ENCODE measurements around the gene HNRNPA3. TPM values are rescaled to one million over a fixed set of nuclear protein-coding genes. Genes with fewer than 3 reads are reported as not detected.

Gene HNRNPA3
- total and polyA plus RNA-seq, 2 of the 13 experiments (the other 11 are each of a cell fraction or from before 2014, with no cell fraction given), result 73.3 to 97.7 TPM

GRCh38 chr2:177212106-177212890 lies at the start of gene HNRNPA3 (continued):
- no peak for TF ChIP-seq PLRG1 (conservative IDR thresholded peaks at IDR 0.05)
- TF ChIP-seq RARG (CRISPR knock-in tag; IDR thresholded peaks at IDR 0.05; ENCODE audit: low read depth), result no peak
- peak; percentile 19; the same call in 1 of the 2 replicates for TF ChIP-seq ZSCAN30 (CRISPR knock-in tag; IDR thresholded peaks at IDR 0.05)
- TF ChIP-seq, protein P1, sequence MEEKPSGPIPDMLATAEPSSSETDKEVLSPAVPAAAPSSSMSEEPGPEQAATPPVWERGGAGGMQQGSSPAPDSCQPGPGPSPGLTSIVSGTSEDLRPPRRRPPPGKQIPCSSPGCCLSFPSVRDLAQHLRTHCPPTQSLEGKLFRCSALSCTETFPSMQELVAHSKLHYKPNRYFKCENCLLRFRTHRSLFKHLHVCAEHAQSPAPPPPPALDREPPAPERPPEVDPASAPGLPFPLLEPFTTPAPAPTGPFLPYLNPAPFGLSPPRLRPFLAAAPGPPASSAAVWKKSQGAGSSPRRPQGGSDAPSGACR (CRISPR knock-in tag; IDR thresholded peaks at IDR 0.05), result 0 out of 2 replicates have a peak, but pooled peaks have one; percentile 26
- TF ChIP-seq ZNF672 (CRISPR knock-in tag; IDR thresholded peaks at IDR 0.05), result no peak; the same call in 1 of the 2 replicates
- TF ChIP-seq ZNF709 (CRISPR knock-in tag; IDR thresholded peaks at IDR 0.05), result peak; percentile 89; the same call in 1 of the 2 replicates
- TF ChIP-seq PAXIP1 (CRISPR knock-in tag; conservative IDR thresholded peaks at IDR 0.05), result peak; percentile 20; the same call in 1 of the 2 replicates
- peak; percentile 71 for TF ChIP-seq MED1 (CRISPR knock-in tag; IDR thresholded peaks at IDR 0.05)
- no peak; the same call in 1 of the 2 replicates for TF ChIP-seq SIX4 (CRISPR knock-in tag; IDR thresholded peaks at IDR 0.05)
- TF ChIP-seq SP4 (CRISPR knock-in tag; IDR thresholded peaks at IDR 0.05), result peak; percentile 91
- TF ChIP-seq, protein P2, sequence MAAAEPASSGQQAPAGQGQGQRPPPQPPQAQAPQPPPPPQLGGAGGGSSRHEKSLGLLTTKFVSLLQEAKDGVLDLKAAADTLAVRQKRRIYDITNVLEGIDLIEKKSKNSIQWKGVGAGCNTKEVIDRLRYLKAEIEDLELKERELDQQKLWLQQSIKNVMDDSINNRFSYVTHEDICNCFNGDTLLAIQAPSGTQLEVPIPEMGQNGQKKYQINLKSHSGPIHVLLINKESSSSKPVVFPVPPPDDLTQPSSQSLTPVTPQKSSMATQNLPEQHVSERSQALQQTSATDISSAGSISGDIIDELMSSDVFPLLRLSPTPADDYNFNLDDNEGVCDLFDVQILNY (CRISPR knock-in tag; conservative IDR thresholded peaks at IDR 0.05), result peak; percentile 89
- peak; percentile 72 for TF ChIP-seq ATF2 (CRISPR knock-in tag; IDR thresholded peaks at IDR 0.05)
- no peak for TF ChIP-seq SRSF9 (IDR thresholded peaks at IDR 0.05; ENCODE audit: borderline replicate concordance, insufficient read depth, low read depth, low read length, poor library complexity, severe bottlenecking)
- no peak for TF ChIP-seq NFIB (CRISPR knock-in tag; IDR thresholded peaks at IDR 0.05; ENCODE audit: borderline replicate concordance)
- TF ChIP-seq CCAR2 (optimal IDR thresholded peaks at IDR 0.05; ENCODE audit: low read depth, low read length), result no peak
- TF ChIP-seq ERF (CRISPR knock-in tag; IDR thresholded peaks at IDR 0.05), result peak; percentile 89; the same call in 1 of the 2 replicates
- peak; percentile 81; the same call in 1 of the 2 replicates for TF ChIP-seq STAT6 (CRISPR knock-in tag; IDR thresholded peaks at IDR 0.05; ENCODE audit: borderline replicate concordance)
- TF ChIP-seq POLR2A (IDR thresholded peaks at IDR 0.05; ENCODE audit: insufficient read depth in 1 of 2, low read depth in 2 of 2, low read length in 2 of 2), result peak; percentile 84 to 98
- TF ChIP-seq ZNF207 (IDR thresholded peaks at IDR 0.05; ENCODE audit: borderline replicate concordance), result peak; percentile 85; the same call in 1 of the 2 replicates
- peak; percentile 79 for TF ChIP-seq ZNF547 (CRISPR knock-in tag; IDR thresholded peaks at IDR 0.05)

Measured in HepG2 (cell line).